ENCODE measurements around the gene FNDC1. TPM values are rescaled to one million over a fixed set of nuclear protein-coding genes. Genes with fewer than 3 reads are reported as not detected.
"Not testable (repeated sequence)": the region's sequence is repeated elsewhere in the genome, so short reads cannot be mapped to it uniquely, and the experiment has no call there.

The FNDC1 gene
- total RNA-seq, result 0.16 TPM in 1 of 2 replicates, not detected in the other
- polyA plus RNA-seq (2012), result 4.8 TPM

GRCh38 chr6:159169193-159169555 is at the start of gene FNDC1:
FNDC1 (plus strand) TSS chr6:159169400; CDS start chr6:159169597, 197 bp downstream.
- no peak for DNase-seq (ENCODE audit: low read depth)

- DNase-seq (ENCODE audit: low read depth), result no peak
Measured at GRCh38 chr6:159119791-159120190, 49.4 kb upstream of the FNDC1 start.

GRCh38 chr6:159121486-159121885 is 47.7 kb upstream of the FNDC1 start:
- no peak for DNase-seq (ENCODE audit: low read depth)

GRCh38 chr6:159122453-159122852 is 46.7 kb upstream of the FNDC1 start:
- no peak for DNase-seq (ENCODE audit: low read depth)

GRCh38 chr6:159123831-159124230 is 45.4 kb upstream of the FNDC1 start:
- DNase-seq (ENCODE audit: low read depth), result not testable (repeated sequence)

GRCh38 chr6:159125014-159125609 is 44.1 kb upstream of the FNDC1 start:
- no peak for DNase-seq (ENCODE audit: low read depth)

GRCh38 chr6:159125951-159126352 is 43.2 kb upstream of the FNDC1 start:
- DNase-seq (ENCODE audit: low read depth), result peak; percentile 96

GRCh38 chr6:159126590-159126989 is 42.6 kb upstream of the FNDC1 start:
- DNase-seq (ENCODE audit: low read depth), result peak; percentile 30

GRCh38 chr6:159127701-159128100 is 41.5 kb upstream of the FNDC1 start:
- no peak for DNase-seq (ENCODE audit: low read depth)

- DNase-seq (ENCODE audit: low read depth), result no peak
Measured at GRCh38 chr6:159128978-159129377, 40.2 kb upstream of the FNDC1 start.

- DNase-seq (ENCODE audit: low read depth), result peak; percentile 89
Measured at GRCh38 chr6:159130846-159131245, 38.4 kb upstream of the FNDC1 start.

- DNase-seq (ENCODE audit: low read depth), result no peak
Measured at GRCh38 chr6:159131709-159132108, 37.5 kb upstream of the FNDC1 start.

- DNase-seq (ENCODE audit: low read depth), result no peak
Measured at GRCh38 chr6:159132664-159133063, 36.5 kb upstream of the FNDC1 start.

- peak; percentile 72 for DNase-seq (ENCODE audit: low read depth)
Measured at GRCh38 chr6:159134701-159135364, 34.4 kb upstream of the FNDC1 start.

- DNase-seq (ENCODE audit: low read depth), result no peak
Measured at GRCh38 chr6:159137676-159138075, 31.5 kb upstream of the FNDC1 start.

- DNase-seq (ENCODE audit: low read depth), result no peak
Measured at GRCh38 chr6:159142531-159142930, 26.7 kb upstream of the FNDC1 start.

- no peak for DNase-seq (ENCODE audit: low read depth)
Measured at GRCh38 chr6:159148641-159149040, 20.6 kb upstream of the FNDC1 start.

GRCh38 chr6:159149641-159150040 is 19.6 kb upstream of the FNDC1 start:
- DNase-seq (ENCODE audit: low read depth), result no peak

- DNase-seq (ENCODE audit: low read depth), result peak; percentile 68
Measured at GRCh38 chr6:159151266-159151855, 17.8 kb upstream of the FNDC1 start.

- no peak for DNase-seq (ENCODE audit: low read depth)
Measured at GRCh38 chr6:159152041-159152440, 17.2 kb upstream of the FNDC1 start.

- DNase-seq (ENCODE audit: low read depth), result no peak
Measured at GRCh38 chr6:159152782-159153181, 16.4 kb upstream of the FNDC1 start.

GRCh38 chr6:159155679-159156078 is 13.5 kb upstream of the FNDC1 start:
- no peak for DNase-seq (ENCODE audit: low read depth)

- no peak for DNase-seq (ENCODE audit: low read depth)
Measured at GRCh38 chr6:159156089-159156488, 13.1 kb upstream of the FNDC1 start.

Measured in myocyte (in vitro differentiated cells).